GM12874 (cell line): Measurements from ENCODE around the gene YEATS4.

Source experiments
- CTCF ChIP-seq: IDR thresholded peaks from 2 replicates; pipeline ENCODE4 v1.5.1; 2011; ENCODE audit warnings: low read depth, mild to moderate bottlenecking, control low read depth, low read length, moderate library complexity; ENCODE audit not compliant: insufficient read depth

The YEATS4 gene

GRCh38 chr12:69330475-69331473 is 28.8 kb upstream of the YEATS4 start:
- no peak for TF ChIP-seq CTCF

GRCh38 chr12:69331519-69331908 is 28.0 kb upstream of the YEATS4 start:
- TF ChIP-seq CTCF: no peak

GRCh38 chr12:69331909-69332684 is 27.4 kb upstream of the YEATS4 start:
- no peak for TF ChIP-seq CTCF

- no peak for TF ChIP-seq CTCF
Measured at GRCh38 chr12:69332815-69333358, 26.7 kb upstream of the YEATS4 start.

DNA sequence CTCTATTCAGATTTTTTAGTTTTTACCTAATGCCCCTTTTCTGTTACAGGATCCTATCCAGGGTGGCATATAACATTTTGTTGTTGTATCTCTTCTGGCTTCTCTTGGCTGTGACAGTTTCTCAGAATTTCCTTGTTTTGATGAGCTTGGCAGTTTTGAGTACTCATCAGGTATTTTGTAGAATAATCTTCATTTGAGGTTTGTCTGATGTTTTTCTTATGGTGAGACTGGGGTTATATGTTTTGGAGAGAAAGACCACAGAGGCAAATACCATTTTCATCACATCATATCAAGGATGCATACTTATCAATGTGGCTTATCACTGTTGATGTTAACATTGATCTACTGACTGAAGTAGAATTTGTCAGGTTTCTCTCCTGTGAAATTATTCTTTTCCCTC is 25.4 kb upstream of the YEATS4 start:
- no peak for TF ChIP-seq CTCF

- TF ChIP-seq CTCF: no peak
Measured at GRCh38 chr12:69337311-69338090, 22.0 kb upstream of the YEATS4 start.
